A673 (cell line): ENCODE measurements around the gene ALKBH7. TPM values are rescaled to one million over a fixed set of nuclear protein-coding genes. Genes with fewer than 3 reads are reported as not detected.
A peak's percentile ranks its signal among the peaks of the same experiment; 100 is the strongest.
"Not testable (repeated sequence)": the region's sequence is repeated elsewhere in the genome, so short reads cannot be mapped to it uniquely, and the experiment has no call there.

Source experiments
- BruUV-seq: library from RNA; stranded (reverse); fragments of 400-500 nt; replicated peaks from 2 replicates; lab custom pipeline; 2021; lab: Mats Ljungman, UMichigan
- CTCF ChIA-PET: fragments of 300-600 bp; sonication (Branson Sonifier 250); formaldehyde crosslinking; loops from one replicate; lab custom pipeline; 2022; ENCODE audit warnings: antibody characterized with exemption; lab: Charles Lee
- POLR2A ChIA-PET: fragments of 300-600 bp; sonication (Branson Sonifier 250); formaldehyde crosslinking; loops from one replicate; lab custom pipeline; 2022; ENCODE audit warnings: antibody characterized with exemption; ENCODE audit not compliant: low non-redundant PET; lab: Charles Lee
- DNase-seq: peaks from one replicate; pipeline ENCODE4 v3.0.0-alpha.2; 2015; ENCODE audit warnings: low spot score
- H3K27ac ChIP-seq: fragments of 200-600 bp; sonication (generic); 2 replicates; pipeline ENCODE4 v1.5.1; 2016; ENCODE audit warnings: mixed run types, low read depth, mild to moderate bottlenecking, mixed read lengths, antibody characterized with exemption, low read length; ENCODE audit not compliant: poor library complexity, severe bottlenecking
- H3K27me3 ChIP-seq: fragments of 200-600 bp; sonication (generic); replicated peaks from 2 replicates; pipeline ENCODE4 v1.6.1; 2017; ENCODE audit warnings: mixed run types, low read depth, mild to moderate bottlenecking, mixed read lengths, antibody characterized with exemption, low read length; ENCODE audit not compliant: insufficient read depth, poor library complexity
- H3K36me3 ChIP-seq: fragments of 200-600 bp; sonication (generic); 2 replicates; pipeline ENCODE4 v1.6.1; 2016; ENCODE audit warnings: mixed run types, mild to moderate bottlenecking, mixed read lengths, antibody characterized with exemption, low read length; ENCODE audit not compliant: insufficient read depth, poor library complexity, severe bottlenecking
- H3K4me1 ChIP-seq: fragments of 200-600 bp; sonication (generic); 2 replicates; pipeline ENCODE4 v1.6.1; 2017; ENCODE audit warnings: mixed run types, mild to moderate bottlenecking, mixed read lengths, antibody characterized with exemption, low read length; ENCODE audit not compliant: insufficient read depth, poor library complexity, severe bottlenecking
- H3K4me3 ChIP-seq: fragments of 200-600 bp; sonication (generic); 2 replicates; pipeline ENCODE4 v1.5.1; 2016; ENCODE audit warnings: low read depth, mixed run types, mild to moderate bottlenecking, mixed read lengths, low read length; ENCODE audit not compliant: poor library complexity, severe bottlenecking
- H3K9me3 ChIP-seq: fragments of 200-600 bp; sonication (generic); 2 replicates; pipeline ENCODE4 v1.6.1; 2016; ENCODE audit warnings: mixed run types, low read depth, mild to moderate bottlenecking, mixed read lengths, antibody characterized with exemption, low read length; ENCODE audit not compliant: poor library complexity, severe bottlenecking
- CTCF ChIP-seq: fragments of 300-800, 200-600 bp; sonication (generic); conservative IDR thresholded peaks from 2 replicates; pipeline ENCODE4 v1.5.1; 2017; ENCODE audit warnings: low read depth, mild to moderate bottlenecking, antibody characterized with exemption, low read length, moderate library complexity, mixed read lengths
- EZH2 ChIP-seq: fragments of 200-600 bp; sonication (generic); IDR thresholded peaks from 2 replicates; pipeline ENCODE4 v1.6.1; 2017; ENCODE audit warnings: borderline replicate concordance, low read depth, mild to moderate bottlenecking, mixed read lengths, antibody characterized with exemption, low read length; ENCODE audit not compliant: poor library complexity, severe bottlenecking
- intact Hi-C: fragments of 100-400 bp; cut with micrococcal nuclease; formaldehyde crosslinking; loops from one replicate; pipeline ENCODE4 v1.10.0; 2022; ENCODE audit not compliant: unreplicated experiment
- total RNA-seq: library from RNA; stranded (reverse); gene quantifications from 2 replicates; pipeline ENCODE4 v1.2.3, GENCODE V29; 2021

The ALKBH7 gene
- total RNA-seq, 1 experiment from 2014 or later, result 30.6 TPM

GRCh38 chr19:6357174-6357573 lies 15.4 kb upstream of the ALKBH7 start:
- ChIA-PET POLR2A (no interaction called here), CTCF (interaction anchor here (0.6 kb wide), 2 partner anchors 141 to 368 kb away, joined by 3 read pairs; no protein-coding TSS in a partner anchor)
- Histone ChIP-seq H3K4me3 (no peak overlapping the region), H3K27ac (no peak overlapping the region), H3K9me3 (no peaks in the 10 kb centered on the region), H3K27me3 (no peaks in the 10 kb centered on the region), H3K36me3 (no peaks in the 10 kb centered on the region), H3K4me1 (no peaks in the 10 kb centered on the region)
- DNase-seq, result no peak
- no TSS peak for BruUV-seq
- intact Hi-C loops, result no loop called here
- TF ChIP-seq CTCF (no peak), EZH2 (no peak)

- H3K27me3 ChIP-seq, result no peaks in the 10 kb centered on the region
- DNase-seq, result no peak
- TF ChIP-seq CTCF (no peak), EZH2 (no peak)
- CTCF ChIA-PET, result interaction anchor here (0.7 kb wide), 1 partner anchor 109 kb away, joined by 3 read pairs; no protein-coding TSS in a partner anchor
- POLR2A ChIA-PET, result no interaction called here
- intact Hi-C loops, result no loop called here
- no peaks in the 10 kb centered on the region for H3K9me3 ChIP-seq
- H3K27ac ChIP-seq, result no peak overlapping the region
- no TSS peak for BruUV-seq
- H3K36me3 ChIP-seq, result no peaks in the 10 kb centered on the region
- H3K4me3 ChIP-seq, result no peak overlapping the region
- no peaks in the 10 kb centered on the region for H3K4me1 ChIP-seq
Observed at GRCh38 chr19:6358003-6358402, 14.6 kb upstream of the ALKBH7 start.

GRCh38 chr19:6359568-6360341 lies 12.8 kb upstream of the ALKBH7 start:
- Histone ChIP-seq H3K27ac (no peak overlapping the region), H3K4me3 (no peak overlapping the region), H3K9me3 (no peaks in the 10 kb centered on the region), H3K27me3 (no peaks in the 10 kb centered on the region), H3K36me3 (peaks cover 5% of the 10 kb centered on the region), H3K4me1 (no peaks in the 10 kb centered on the region)
- no TSS peak for BruUV-seq
- DNase-seq, result no peak
- CTCF ChIA-PET, result no interaction called here
- no peak for TF ChIP-seq EZH2
- no peak for TF ChIP-seq CTCF
- POLR2A ChIA-PET, result no interaction called here
- intact Hi-C loops, result no loop called here

GRCh38 chr19:6360445-6360844 lies 12.1 kb upstream of the ALKBH7 start:
- POLR2A ChIA-PET, result interaction anchor here (0.9 kb wide), 1 partner anchor 12 kb away, joined by 11 read pairs; the partner anchor contains the start of gene ALKBH7
- H3K27me3 ChIP-seq, CTCF ChIA-PET, H3K27ac ChIP-seq, DNase-seq, intact Hi-C loops, H3K4me1 ChIP-seq, BruUV-seq, H3K4me3 ChIP-seq, H3K9me3 ChIP-seq: not testable (repeated sequence)
- H3K36me3 ChIP-seq, result peaks cover 12% of the 10 kb centered on the region

GRCh38 chr19:6360857-6361216 lies 11.8 kb upstream of the ALKBH7 start:
- POLR2A ChIA-PET, result interaction anchor here (0.9 kb wide), 1 partner anchor 12 kb away, joined by 11 read pairs; the partner anchor contains the start of gene ALKBH7
- H3K27me3 ChIP-seq, DNase-seq, H3K9me3 ChIP-seq, H3K4me1 ChIP-seq, intact Hi-C loops, BruUV-seq: not testable (repeated sequence)
- peak overlapping the region; percentile 89 for H3K4me3 ChIP-seq
- H3K27ac ChIP-seq, result peak overlapping the region; percentile 92
- CTCF ChIA-PET, result interaction anchor here (1.0 kb wide), 1 partner anchor 235 kb away, joined by 3 read pairs; no protein-coding TSS in a partner anchor
- peaks cover 15% of the 10 kb centered on the region for H3K36me3 ChIP-seq
